Measurements from ENCODE around the gene BANF2.

DNA sequence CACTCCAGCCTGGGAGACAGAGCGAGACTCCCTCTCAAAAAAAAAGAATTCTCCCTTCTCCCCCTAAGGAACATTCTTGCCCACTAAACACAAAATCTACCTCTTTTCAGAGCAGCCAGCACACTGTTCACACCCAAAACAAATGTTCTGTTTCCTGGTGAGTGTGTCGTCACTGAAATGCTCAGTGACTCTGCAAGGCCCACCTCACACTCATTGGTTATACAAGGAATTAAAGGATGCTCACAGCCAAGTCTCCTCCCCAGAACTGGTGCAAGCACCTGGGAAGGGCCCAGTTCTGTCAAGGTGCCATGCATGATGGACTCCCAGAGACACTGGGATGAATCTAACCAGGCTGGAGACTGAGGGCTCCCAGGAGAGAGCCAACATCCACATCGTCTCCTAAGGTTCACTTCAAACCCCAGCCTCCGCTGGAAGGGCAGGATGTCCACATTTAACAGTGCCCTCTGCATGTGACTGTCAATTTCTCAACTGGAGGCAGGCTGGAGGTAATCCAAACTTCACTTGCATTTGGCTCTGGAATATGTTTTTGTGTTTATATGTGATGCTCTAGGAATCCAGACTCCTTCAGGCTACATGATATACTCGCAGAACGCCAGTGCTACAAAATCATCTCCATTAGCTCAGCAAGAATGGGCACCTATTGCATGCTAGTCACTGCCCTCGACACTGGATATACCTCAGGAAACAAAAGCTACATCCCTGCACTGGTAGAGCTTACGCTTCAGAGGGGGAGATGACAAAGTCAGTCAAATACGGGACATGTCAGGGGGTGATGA, 24.8 kb upstream of the BANF2 start:
- TF ChIP-seq, protein P1, sequence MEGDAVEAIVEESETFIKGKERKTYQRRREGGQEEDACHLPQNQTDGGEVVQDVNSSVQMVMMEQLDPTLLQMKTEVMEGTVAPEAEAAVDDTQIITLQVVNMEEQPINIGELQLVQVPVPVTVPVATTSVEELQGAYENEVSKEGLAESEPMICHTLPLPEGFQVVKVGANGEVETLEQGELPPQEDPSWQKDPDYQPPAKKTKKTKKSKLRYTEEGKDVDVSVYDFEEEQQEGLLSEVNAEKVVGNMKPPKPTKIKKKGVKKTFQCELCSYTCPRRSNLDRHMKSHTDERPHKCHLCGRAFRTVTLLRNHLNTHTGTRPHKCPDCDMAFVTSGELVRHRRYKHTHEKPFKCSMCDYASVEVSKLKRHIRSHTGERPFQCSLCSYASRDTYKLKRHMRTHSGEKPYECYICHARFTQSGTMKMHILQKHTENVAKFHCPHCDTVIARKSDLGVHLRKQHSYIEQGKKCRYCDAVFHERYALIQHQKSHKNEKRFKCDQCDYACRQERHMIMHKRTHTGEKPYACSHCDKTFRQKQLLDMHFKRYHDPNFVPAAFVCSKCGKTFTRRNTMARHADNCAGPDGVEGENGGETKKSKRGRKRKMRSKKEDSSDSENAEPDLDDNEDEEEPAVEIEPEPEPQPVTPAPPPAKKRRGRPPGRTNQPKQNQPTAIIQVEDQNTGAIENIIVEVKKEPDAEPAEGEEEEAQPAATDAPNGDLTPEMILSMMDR (conservative IDR thresholded peaks at IDR 0.05; ENCODE audit: low read depth, low read length): no peak
- TF ChIP-seq EZH2 (IDR thresholded peaks at IDR 0.05; ENCODE audit: borderline replicate concordance, low read depth, low read length, poor library complexity, severe bottlenecking): no peak
